Measurements from ENCODE around the gene GLIS2.

DNA sequence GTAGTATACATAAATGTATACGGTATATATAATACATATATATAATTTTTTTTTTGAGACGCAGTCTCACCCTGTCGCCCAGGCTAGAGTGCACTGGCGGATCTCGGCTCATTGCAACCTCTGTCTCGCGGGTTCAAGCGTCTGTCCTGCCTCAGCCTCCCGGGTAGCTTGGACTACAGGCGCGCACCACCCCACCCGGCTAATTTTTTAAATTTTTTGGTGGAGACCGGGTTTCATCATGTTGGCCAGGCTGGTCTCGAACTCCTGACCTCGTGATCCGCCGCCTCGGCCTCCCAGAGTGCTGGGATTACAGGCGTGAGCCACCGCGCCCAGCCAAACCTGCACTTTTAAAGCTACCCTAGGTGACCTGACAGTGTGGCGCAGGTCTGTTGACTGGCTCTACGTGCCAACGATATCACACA, 34.5 kb downstream of the GLIS2 start:
- TF ChIP-seq GATA3 (IDR thresholded peaks at IDR 0.05; ENCODE audit: low read depth, low read length): no peak
- no peak for TF ChIP-seq GATA2 (IDR thresholded peaks at IDR 0.05; ENCODE audit: low read depth, low read length)

Data from SH-SY5Y (cell line).